B cell (primary cell): ENCODE measurements around the gene C22orf31. TPM values are rescaled to one million over a fixed set of nuclear protein-coding genes. Genes with fewer than 3 reads are reported as not detected.

Source experiments
- ATAC-seq: fragments of 200-7000 bp; cut with Tn5 transposase; one replicate; pipeline ENCODE4 v1.10.0; 2021; ENCODE audit warnings: low read depth, mild to moderate bottlenecking, moderate number of reproducible peaks, moderate library complexity
- CTCF ChIA-PET: fragments of 350-600 bp; sonication (Branson Sonifier 250); formaldehyde crosslinking; loops from one replicate; lab custom pipeline; 2021; ENCODE audit warnings: antibody characterized with exemption, inconsistent platforms; lab: Charles Lee
- POLR2A ChIA-PET: fragments of 350-600 bp; sonication (Branson Sonifier 250); formaldehyde crosslinking; loops from one replicate; lab custom pipeline; 2021; ENCODE audit warnings: antibody characterized with exemption; lab: Charles Lee
- DNase-seq: peaks from one replicate; pipeline ENCODE4 v3.0.0; 2013
- H2AFZ ChIP-seq: 2 replicates; pipeline ENCODE4 v1.6.1; 2012; ENCODE audit warnings: mild to moderate bottlenecking, low read depth, low read length; ENCODE audit not compliant: insufficient read depth, poor library complexity, severe bottlenecking
- H3K27ac ChIP-seq, 2 donors: 1 replicate in 1 of 2; 2 replicates in 1 of 2; pipeline ENCODE4 v1.5.1; 2012 to 2013; ENCODE audit warnings: low read length in 2 of 2, mild to moderate bottlenecking in 2 of 2, moderate library complexity in 1 of 2
- H3K27me3 ChIP-seq, 4 experiments: fragments of 200-600 bp in 1 of 4; sonication (generic) in 1 of 4; replicated peaks in 1 of 4; 1 replicate in 2 of 4; 2 replicates in 2 of 4; pipeline versions ENCODE4 v1.6.1 to v1.7.0; 2013 to 2016; ENCODE audit warnings: low read length in 3 of 4, mild to moderate bottlenecking in 2 of 4, mixed read lengths in 1 of 4, moderate library complexity in 1 of 4; ENCODE audit not compliant: insufficient read depth in 4 of 4, control insufficient read depth in 3 of 4; ENCODE audit errors: control extremely low read depth in 1 of 4
- H3K36me3 ChIP-seq, 2 experiments: replicated peaks in 1 of 2; 1 replicate in 1 of 2; 2 replicates in 1 of 2; pipeline versions ENCODE4 v1.6.1 to v1.7.1; 2013; ENCODE audit warnings: low read length in 1 of 2; ENCODE audit not compliant: insufficient read depth in 2 of 2, control insufficient read depth in 1 of 2; ENCODE audit errors: control extremely low read depth in 1 of 2, extremely low read depth in 1 of 2
- H3K4me1 ChIP-seq, 2 donors: fragments of 200-600 bp in 1 of 2; sonication (generic) in 1 of 2; 1 replicate in 1 of 2; 2 replicates in 1 of 2; pipeline versions ENCODE4 v1.5.1 to v1.6.1; 2013 to 2017; ENCODE audit warnings: low read length in 2 of 2; ENCODE audit not compliant: control insufficient read depth in 2 of 2, insufficient read depth in 2 of 2
- H3K4me2 ChIP-seq: replicated peaks from 2 replicates; pipeline ENCODE3; 2012; ENCODE audit warnings: mild to moderate bottlenecking, low read depth, low read length; ENCODE audit not compliant: poor library complexity, severe bottlenecking
- H3K4me3 ChIP-seq, 5 experiments: fragments of 200-600 bp in 1 of 5; sonication (generic) in 1 of 5; 1 replicate in 3 of 5; 2 replicates in 2 of 5; pipeline versions ENCODE4 v1.5.1 to v1.7.0; 2011 to 2016; ENCODE audit warnings: low read length in 4 of 5, mild to moderate bottlenecking in 4 of 5, low read depth in 2 of 5, control low read depth in 1 of 5, moderate library complexity in 1 of 5; ENCODE audit not compliant: insufficient read depth in 1 of 5; ENCODE audit errors: control extremely low read depth in 1 of 5, extremely low read depth in 1 of 5
- H3K79me2 ChIP-seq: fragments of 200-600 bp; sonication (generic); one replicate; pipeline ENCODE4 v1.6.0; 2016; ENCODE audit warnings: low read length; ENCODE audit not compliant: control insufficient read depth, insufficient read depth
- H3K9ac ChIP-seq: fragments of 200-600 bp; sonication (generic); 2 replicates; pipeline ENCODE4 v1.6.1; 2017; ENCODE audit warnings: mild to moderate bottlenecking, low read length, moderate library complexity
- H3K9me3 ChIP-seq, 3 donors: one replicate each; pipeline versions ENCODE4 v1.6.1 to v1.7.1; 2013; ENCODE audit warnings: low read length in 2 of 3; ENCODE audit not compliant: control insufficient read depth in 2 of 3, insufficient read depth in 1 of 3; ENCODE audit errors: control extremely low read depth in 1 of 3
- H4K20me1 ChIP-seq: 2 replicates; pipeline ENCODE4 v1.6.0; 2012; ENCODE audit warnings: mild to moderate bottlenecking, low read length; ENCODE audit not compliant: insufficient read depth, control insufficient read depth, poor library complexity, severe bottlenecking
- H3K27ac Mint-ChIP-seq: one replicate; pipeline ENCODE4 v1.8.0; 2021; ENCODE audit warnings: mixed read lengths
- H3K27me3 Mint-ChIP-seq: one replicate; pipeline ENCODE4 v1.8.0; 2021; ENCODE audit warnings: mixed read lengths
- H3K4me1 Mint-ChIP-seq: one replicate; pipeline ENCODE4 v1.8.0; 2021; ENCODE audit warnings: mixed read lengths
- H3K4me3 Mint-ChIP-seq: one replicate; pipeline ENCODE4 v1.8.0; 2021; ENCODE audit warnings: mixed read lengths
- H3K9me3 Mint-ChIP-seq: one replicate; pipeline ENCODE4 v1.8.0; 2022; ENCODE audit warnings: mixed read lengths; ENCODE audit not compliant: insufficient read depth
- EZH2 ChIP-seq: IDR thresholded peaks from 2 replicates; pipeline ENCODE4 v1.6.1; 2012; ENCODE audit warnings: borderline replicate concordance, low read depth, mild to moderate bottlenecking, moderate library complexity, low read length; ENCODE audit not compliant: insufficient read depth, poor library complexity, severe bottlenecking
- WGBS: methylation state at CpG from one replicate; pipeline ENCODE4 v1.1.5; 2013; ENCODE audit warnings: missing lambda C conversion rate; ENCODE audit not compliant: insufficient coverage; 5-methylcytosine and 5-hydroxymethylcytosine counted together
- intact Hi-C: fragments of 100-400 bp; cut with micrococcal nuclease; formaldehyde crosslinking; loops from one replicate; pipeline ENCODE4 v1.10.0; 2022
- polyA plus RNA-seq: library from polyadenylated mRNA; depleted of rRNA; stranded (reverse); fragments of >200 nt; gene quantifications from 2 replicates; pipeline ENCODE4 v1.2.3, GENCODE V29; 2012
- total RNA-seq, 2 donors: library from RNA; stranded (reverse); fragments of 120-200 nt in 1 of 2; gene quantifications; 1 replicate in 1 of 2; 2 replicates in 1 of 2; pipeline versions ENCODE4 v1.2.3 to v1.2.4, GENCODE V29; 2013 to 2022
- TF ChIP-seq, protein P1 (sequence below): fragments of 200-600 bp; IDR thresholded peaks from one replicate; pipeline ENCODE4 v1.8.0; 2022; ENCODE audit warnings: antibody characterized with exemption, mild to moderate bottlenecking

C22orf31 gene
- total and polyA plus RNA-seq, 2 donors (not counting 1 experiment from before 2014, with no cell fraction given) = not detected

DNA sequence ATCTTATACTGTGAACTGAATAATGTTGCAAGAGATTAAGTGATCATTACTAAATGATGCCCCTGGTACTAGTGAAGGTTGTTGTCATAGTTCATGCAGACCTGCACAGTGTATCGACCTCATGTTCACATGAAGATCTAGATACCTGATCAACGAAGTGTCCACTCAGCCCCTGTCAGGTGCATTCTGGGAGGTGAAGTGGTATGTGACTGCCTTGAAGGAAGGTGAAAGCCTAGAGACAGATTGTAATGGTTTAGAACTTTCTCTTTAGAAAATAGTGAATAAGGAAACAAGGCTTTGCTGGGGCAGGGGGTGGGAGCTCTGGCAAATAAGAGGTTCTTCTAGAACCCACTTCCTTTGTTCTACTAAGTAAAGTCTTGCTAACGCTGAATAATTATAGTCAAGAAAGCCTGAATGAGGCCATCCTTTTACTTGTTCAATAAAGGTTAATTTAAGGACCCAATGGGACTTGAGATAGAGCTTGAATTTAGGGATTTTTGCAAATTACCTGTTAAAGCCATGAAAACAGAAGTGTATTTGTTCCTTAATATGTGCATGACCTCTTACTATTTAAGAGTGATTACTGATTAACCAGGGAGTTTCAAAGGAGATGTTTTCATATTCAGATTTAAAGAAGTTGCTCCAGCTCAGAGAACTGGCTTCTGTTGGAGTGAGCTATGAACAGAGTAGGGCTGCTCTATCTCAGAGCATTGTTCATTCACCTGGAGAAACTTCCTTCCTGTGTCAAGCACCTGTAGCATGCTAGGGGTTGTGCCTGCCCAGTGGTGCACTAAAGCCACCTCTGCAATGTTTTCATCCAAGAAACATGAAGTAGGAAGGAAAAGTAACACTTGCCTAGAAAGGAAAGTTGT is 45.3 kb downstream of the C22orf31 start:
- DNase-seq = no peak
- Histone ChIP-seq H3K9ac (no peak overlapping the region), H3K27ac (no peak overlapping the region), H3K4me1 (peaks cover 4 to 7% of the 10 kb centered on the region in 2 donors), H3K36me3 (no peaks in the 10 kb centered on the region), H3K4me3 (no peak overlapping the region), H3K9me3 (no peaks in the 10 kb centered on the region), H3K27me3 (peaks cover 0 to 9% (median 2%) of the 10 kb centered on the region in 4 experiments), H3K4me2 (no peak overlapping the region), H4K20me1 (no peaks in the 10 kb centered on the region), H3K79me2 (no peaks in the 10 kb centered on the region), H2AFZ (no peak overlapping the region)
- Mint-ChIP-seq H3K27me3 (peaks cover 7% of the 10 kb centered on the region), H3K27ac (no peak overlapping the region), H3K4me3 (no peak overlapping the region), H3K9me3 (peaks cover 3% of the 10 kb centered on the region), H3K4me1 (peaks cover 10% of the 10 kb centered on the region)
- no peak for ATAC-seq
- TF ChIP-seq, protein P1, sequence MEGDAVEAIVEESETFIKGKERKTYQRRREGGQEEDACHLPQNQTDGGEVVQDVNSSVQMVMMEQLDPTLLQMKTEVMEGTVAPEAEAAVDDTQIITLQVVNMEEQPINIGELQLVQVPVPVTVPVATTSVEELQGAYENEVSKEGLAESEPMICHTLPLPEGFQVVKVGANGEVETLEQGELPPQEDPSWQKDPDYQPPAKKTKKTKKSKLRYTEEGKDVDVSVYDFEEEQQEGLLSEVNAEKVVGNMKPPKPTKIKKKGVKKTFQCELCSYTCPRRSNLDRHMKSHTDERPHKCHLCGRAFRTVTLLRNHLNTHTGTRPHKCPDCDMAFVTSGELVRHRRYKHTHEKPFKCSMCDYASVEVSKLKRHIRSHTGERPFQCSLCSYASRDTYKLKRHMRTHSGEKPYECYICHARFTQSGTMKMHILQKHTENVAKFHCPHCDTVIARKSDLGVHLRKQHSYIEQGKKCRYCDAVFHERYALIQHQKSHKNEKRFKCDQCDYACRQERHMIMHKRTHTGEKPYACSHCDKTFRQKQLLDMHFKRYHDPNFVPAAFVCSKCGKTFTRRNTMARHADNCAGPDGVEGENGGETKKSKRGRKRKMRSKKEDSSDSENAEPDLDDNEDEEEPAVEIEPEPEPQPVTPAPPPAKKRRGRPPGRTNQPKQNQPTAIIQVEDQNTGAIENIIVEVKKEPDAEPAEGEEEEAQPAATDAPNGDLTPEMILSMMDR = no peak
- TF ChIP-seq EZH2 = no peak
- ChIA-PET POLR2A (no interaction called here), CTCF (no interaction called here)
- no CpG with 5 or more reads among the region's 3 CpGs for WGBS
- intact Hi-C loops = no loop called here

DNA sequence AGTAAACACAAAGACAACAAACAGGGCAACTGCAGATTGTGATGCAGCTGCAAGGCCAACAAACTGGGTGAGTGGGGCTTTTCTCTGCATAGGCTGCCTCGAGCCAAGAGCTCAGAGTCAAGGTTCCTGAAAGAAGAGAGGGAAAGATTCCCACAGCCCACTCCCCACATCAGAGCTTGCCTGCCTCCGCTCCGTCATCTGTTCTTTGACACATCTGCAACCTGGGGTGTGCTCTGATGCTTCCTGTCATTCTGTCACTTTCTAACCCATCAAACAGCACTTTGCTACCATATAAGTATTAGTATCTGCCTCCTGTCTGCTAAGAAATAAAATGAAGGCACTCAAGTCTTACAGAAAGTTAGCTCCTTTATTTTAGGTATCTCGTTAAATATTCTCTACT is 46.9 kb downstream of the C22orf31 start:
- ATAC-seq (no peak), DNase-seq (no peak)
- TF ChIP-seq EZH2 = no peak
- TF ChIP-seq, protein P1 = no peak
- Mint-ChIP-seq H3K4me1 (peaks cover 10% of the 10 kb centered on the region), H3K9me3 (peaks cover 3% of the 10 kb centered on the region), H3K27ac (no peak overlapping the region), H3K4me3 (no peak overlapping the region), H3K27me3 (peaks cover 7% of the 10 kb centered on the region)
- Histone ChIP-seq H3K27me3 (peaks cover 0 to 9% (median 2%) of the 10 kb centered on the region in 4 experiments), H3K4me2 (no peak overlapping the region), H2AFZ (no peak overlapping the region), H3K36me3 (no peaks in the 10 kb centered on the region), H3K79me2 (no peaks in the 10 kb centered on the region), H3K4me3 (no peak overlapping the region), H4K20me1 (no peaks in the 10 kb centered on the region), H3K9ac (no peak overlapping the region), H3K9me3 (no peaks in the 10 kb centered on the region), H3K4me1 (peaks cover 4 to 7% of the 10 kb centered on the region in 2 donors), H3K27ac (no peak overlapping the region)
- ChIA-PET CTCF (interaction anchor here (0.8 kb wide), 1 partner anchor 24 kb away, joined by 3 read pairs; no protein-coding TSS in a partner anchor), POLR2A (no interaction called here)
- no CpG with 5 or more reads among the region's 4 CpGs for WGBS
- intact Hi-C loops = no loop called here
